SJCRH30 (cell line): ENCODE measurements around the gene NAGA. TPM values are rescaled to one million over a fixed set of nuclear protein-coding genes. Genes with fewer than 3 reads are reported as not detected.
A peak's percentile ranks its signal among the peaks of the same experiment; 100 is the strongest.
"Not testable (repeated sequence)": the region's sequence is repeated elsewhere in the genome, so short reads cannot be mapped to it uniquely, and the experiment has no call there.

ENCODE experiments used
- DNase-seq, 2 experiments: peaks; one replicate each; pipeline ENCODE4 v3.0.0-alpha.2; 2015 to 2020
- H3K27ac ChIP-seq: fragments of 250-450 bp; sonication (Bioruptor Pico); 2 replicates; pipeline ENCODE4 v1.5.1; 2020; ENCODE audit warnings: mild to moderate bottlenecking, moderate library complexity
- H3K27me3 ChIP-seq: fragments of 250-450 bp; sonication (Bioruptor Pico); 2 replicates; pipeline ENCODE4 v1.5.1; 2020; ENCODE audit warnings: mild to moderate bottlenecking, moderate library complexity
- H3K36me3 ChIP-seq: fragments of 250-450 bp; sonication (Bioruptor Pico); 2 replicates; pipeline ENCODE4 v1.5.1; 2020; ENCODE audit warnings: mild to moderate bottlenecking, moderate library complexity
- H3K4me1 ChIP-seq: fragments of 250-450 bp; sonication (Bioruptor Pico); 2 replicates; pipeline ENCODE4 v1.5.1; 2020; ENCODE audit warnings: mild to moderate bottlenecking, moderate library complexity
- H3K4me3 ChIP-seq: fragments of 250-450 bp; sonication (Bioruptor Pico); 2 replicates; pipeline ENCODE4 v1.5.1; 2020; ENCODE audit warnings: mild to moderate bottlenecking, moderate library complexity
- H3K9me3 ChIP-seq: fragments of 250-450 bp; sonication (Bioruptor Pico); replicated peaks from 2 replicates; pipeline ENCODE4 v1.5.1; 2020; ENCODE audit warnings: mild to moderate bottlenecking, moderate library complexity
- total RNA-seq: library from RNA; depleted of rRNA; stranded (reverse); fragments of >200 nt; shearing (Covaris generic); gene quantifications from 2 replicates; pipeline ENCODE4 v1.2.3, GENCODE V29; 2014; rRNA removed

Gene NAGA
- 13.0 and 14.4 TPM in 2 replicates for total RNA-seq

DNA sequence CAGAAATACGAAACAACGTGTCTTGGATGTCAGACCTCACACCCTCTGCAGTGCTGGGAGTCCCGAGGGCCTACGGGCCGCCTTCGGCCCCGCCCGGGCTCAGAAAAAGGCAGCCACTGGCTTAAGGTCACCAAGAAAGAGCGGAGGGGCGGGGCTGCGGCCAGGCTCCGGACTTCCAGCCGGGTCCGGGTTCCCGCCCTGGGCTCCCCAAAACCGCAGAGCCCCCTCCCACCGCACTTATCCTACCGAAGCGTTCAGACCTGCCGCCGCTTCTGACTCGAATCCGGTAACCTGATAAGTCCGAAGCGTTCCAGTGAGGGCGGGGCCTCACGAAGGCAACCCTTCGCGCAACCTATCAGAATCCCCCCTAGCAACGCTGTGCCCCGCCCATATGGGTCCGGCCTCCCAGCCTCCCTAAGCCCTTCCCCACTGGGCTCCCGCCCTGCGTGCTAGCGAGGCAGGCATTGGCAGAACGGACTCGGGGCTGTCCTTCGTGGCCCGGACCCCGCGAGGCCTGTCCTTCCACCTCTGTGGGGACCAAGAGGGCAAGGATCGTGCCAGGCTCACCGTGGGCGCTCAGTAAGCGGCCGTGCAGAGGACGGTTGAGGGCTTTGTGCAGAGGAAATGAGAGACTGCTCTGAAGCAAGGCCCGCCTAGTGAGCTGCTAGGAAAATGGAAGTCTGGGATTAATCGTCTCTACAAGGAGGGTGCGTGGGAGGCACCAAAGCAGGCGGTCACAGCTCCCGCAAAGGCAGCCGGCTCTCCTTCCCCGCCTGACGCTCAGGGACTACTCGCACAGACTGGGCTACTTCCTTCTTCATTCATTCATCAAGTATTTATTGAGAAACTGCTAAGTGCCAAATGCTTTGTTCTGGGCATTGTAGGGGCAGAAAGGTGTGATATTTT, at the start of gene NAGA:
Gene NAGA (minus strand): TSS at position 296 of the 906 bp plus-strand sequence. CDS start 515 bp downstream, outside the sequence.
- DNase-seq = peak; percentile 96 to 97
- Histone ChIP-seq H3K9me3 (no peaks in the 10 kb centered on the region), H3K4me3 (peak within 1 kb of the TSS; percentile 60), H3K27ac (peak within 1 kb of the TSS; percentile 49), H3K4me1 (no peaks in the 10 kb centered on the region), H3K36me3 (no peaks in the 10 kb centered on the region), H3K27me3 (no peaks in the 10 kb centered on the region)

DNA sequence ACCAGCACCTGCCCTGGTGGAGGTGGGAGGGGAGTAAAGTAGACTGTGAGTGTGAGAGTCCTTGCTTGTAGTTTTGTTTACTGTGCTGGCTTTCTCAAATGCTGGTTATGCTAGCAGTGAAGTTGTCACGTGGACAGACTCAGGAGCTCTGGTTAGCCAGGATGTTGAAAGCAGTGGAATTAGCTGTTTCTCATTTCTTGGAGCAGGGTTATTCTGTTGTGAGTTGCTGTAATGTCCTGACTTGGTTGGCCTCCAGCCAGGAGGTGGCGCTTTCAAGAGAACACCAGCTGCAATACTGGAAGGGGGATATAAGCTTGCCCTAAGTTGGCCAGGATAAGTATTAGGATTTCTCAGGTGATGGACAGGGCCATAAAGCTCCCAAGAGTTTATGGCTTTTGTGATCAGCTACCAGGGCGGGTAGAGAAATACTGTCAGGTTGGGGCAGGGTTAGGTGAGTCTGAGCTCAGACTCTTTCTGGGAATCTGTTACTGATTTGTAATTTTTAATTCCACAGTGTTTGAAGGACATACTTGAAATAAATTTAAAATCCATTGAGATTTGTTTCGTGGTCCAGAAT, 46.3 kb upstream of the NAGA start:
- Histone ChIP-seq H3K27me3 (no peaks in the 10 kb centered on the region), H3K36me3 (no peaks in the 10 kb centered on the region), H3K27ac (no peak overlapping the region), H3K4me3 (no peak overlapping the region), H3K4me1 (no peaks in the 10 kb centered on the region), H3K9me3 (no peaks in the 10 kb centered on the region)
- DNase-seq = peak in 1 of 2 experiments; percentile 49

DNA sequence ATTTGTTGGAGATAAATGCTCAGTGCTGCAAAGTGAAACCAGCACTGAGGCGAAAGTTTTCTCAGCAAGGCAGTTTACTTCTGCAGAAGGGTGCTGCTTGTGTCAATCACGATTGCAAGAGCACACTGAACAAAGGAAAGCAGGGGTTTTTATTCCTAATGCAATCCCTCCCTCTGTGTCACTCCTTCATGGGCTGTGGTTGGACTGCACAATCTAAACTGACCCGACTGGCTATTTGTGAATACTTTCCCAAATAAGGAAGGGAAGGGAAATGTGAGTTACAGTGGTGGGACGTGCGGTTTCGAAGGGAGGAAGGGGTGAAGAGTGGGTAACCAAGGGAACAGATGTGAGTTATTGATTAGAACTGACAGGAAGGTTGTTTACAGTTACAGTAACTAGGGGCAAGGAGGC, 44.8 kb upstream of the NAGA start:
- H3K27ac ChIP-seq, H3K36me3 ChIP-seq, H3K27me3 ChIP-seq, H3K4me1 ChIP-seq, DNase-seq, H3K9me3 ChIP-seq, H3K4me3 ChIP-seq: not testable (repeated sequence)

DNA sequence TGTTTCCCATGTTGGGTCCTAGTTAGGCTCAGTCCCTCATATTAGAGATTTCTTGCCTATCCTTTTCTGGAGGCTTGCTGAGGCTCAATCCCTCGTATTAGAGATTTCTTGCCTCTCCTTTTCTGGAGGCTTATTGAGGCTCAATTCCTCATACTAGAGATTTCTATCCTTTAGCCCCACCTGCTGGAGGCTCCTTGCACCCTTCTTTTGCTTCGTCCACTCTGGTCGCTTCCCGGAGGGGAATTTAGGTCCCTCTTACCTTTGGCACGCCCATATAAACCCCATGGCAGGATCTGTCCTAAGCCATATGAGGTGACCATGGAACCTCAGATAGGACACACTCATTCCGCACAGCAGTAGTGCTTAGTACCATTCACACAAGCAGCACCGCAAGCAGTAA, 44.1 kb upstream of the NAGA start:
- H3K4me3 ChIP-seq = no peak overlapping the region
- H3K36me3 ChIP-seq = no peaks in the 10 kb centered on the region
- peak in 1 of 2 experiments; percentile 61 for DNase-seq

DNA sequence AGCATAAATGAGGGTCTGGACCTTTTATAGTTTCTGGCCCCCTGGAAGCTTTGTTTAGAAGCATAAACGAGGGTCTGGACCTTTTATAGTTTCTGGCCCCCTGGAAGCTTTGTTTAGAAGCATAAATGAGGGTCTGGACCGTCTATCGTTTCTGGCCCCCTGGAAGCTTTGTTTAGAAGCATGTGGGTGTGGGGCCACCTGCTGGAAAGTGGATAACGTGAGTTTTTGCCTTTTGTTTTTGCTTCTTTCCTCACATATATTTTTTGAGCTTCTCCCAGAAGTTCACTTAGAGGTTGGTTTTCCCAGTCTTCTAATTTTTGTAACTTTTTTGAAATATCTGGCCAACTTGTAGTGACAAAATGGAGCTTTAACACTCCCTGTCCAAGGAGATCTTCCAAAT, 42.2 kb upstream of the NAGA start:
- H3K4me1 ChIP-seq, H3K27ac ChIP-seq, H3K27me3 ChIP-seq, H3K9me3 ChIP-seq, H3K4me3 ChIP-seq, H3K36me3 ChIP-seq: not testable (repeated sequence)
- peak in 1 of 2 experiments; percentile 42 for DNase-seq

More for the DNA sequence above, 44.1 kb upstream of the NAGA start:
- Histone ChIP-seq H3K27ac (no peak overlapping the region), H3K27me3 (no peaks in the 10 kb centered on the region), H3K4me1 (no peaks in the 10 kb centered on the region), H3K9me3 (no peaks in the 10 kb centered on the region)

DNA sequence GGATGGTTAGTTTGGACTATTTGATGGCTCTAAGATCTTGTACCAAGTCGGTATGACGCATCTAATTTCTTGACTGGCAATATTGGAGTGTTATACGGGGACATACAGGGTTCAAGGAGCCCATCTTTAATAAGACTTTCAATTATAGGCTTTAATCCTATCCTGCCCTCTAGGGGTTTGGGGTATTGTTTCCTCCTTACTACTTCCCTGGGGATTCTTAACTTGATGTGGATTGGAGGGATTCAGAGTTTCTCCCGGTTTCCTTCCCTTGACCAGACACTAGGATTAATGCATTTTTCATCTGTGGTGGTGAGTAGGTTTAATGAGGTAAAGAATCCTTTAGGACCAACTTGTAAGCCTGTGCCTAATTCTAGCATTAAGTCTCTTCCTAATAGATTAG, 41.2 kb upstream of the NAGA start:
- no peaks in the 10 kb centered on the region for H3K27me3 ChIP-seq
- H3K4me1 ChIP-seq = no peaks in the 10 kb centered on the region
- no peaks in the 10 kb centered on the region for H3K9me3 ChIP-seq
- H3K27ac ChIP-seq = no peak overlapping the region
- H3K4me3 ChIP-seq = no peak overlapping the region
- no peak for DNase-seq
- H3K36me3 ChIP-seq = no peaks in the 10 kb centered on the region

DNA sequence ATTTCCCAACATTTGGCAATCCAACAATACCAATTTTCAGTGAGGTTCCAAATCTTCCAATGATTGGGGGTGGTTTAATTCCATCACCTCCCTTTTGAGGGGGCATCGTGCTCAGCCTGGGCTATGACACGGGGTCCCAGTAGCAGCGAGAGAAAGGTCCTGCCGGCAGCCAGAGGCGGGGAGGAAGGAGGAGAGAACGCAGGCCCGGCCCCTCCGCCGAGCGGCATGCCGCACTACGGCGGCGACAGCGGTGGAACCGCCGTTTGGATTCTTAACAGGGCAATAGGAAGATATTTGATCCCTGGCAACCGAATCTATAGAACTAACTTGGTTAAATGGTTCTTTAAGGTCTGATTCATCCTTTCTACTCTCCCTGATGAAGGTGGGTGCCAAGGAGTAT, 38.2 kb upstream of the NAGA start:
- no peaks in the 10 kb centered on the region for H3K27me3 ChIP-seq
- no peak overlapping the region for H3K4me3 ChIP-seq
- no peak overlapping the region for H3K27ac ChIP-seq
- DNase-seq = no peak
- H3K9me3 ChIP-seq = peaks cover 4% of the 10 kb centered on the region; the same call in 1 of the 2 replicates
- no peaks in the 10 kb centered on the region for H3K4me1 ChIP-seq
- H3K36me3 ChIP-seq = no peaks in the 10 kb centered on the region

DNA sequence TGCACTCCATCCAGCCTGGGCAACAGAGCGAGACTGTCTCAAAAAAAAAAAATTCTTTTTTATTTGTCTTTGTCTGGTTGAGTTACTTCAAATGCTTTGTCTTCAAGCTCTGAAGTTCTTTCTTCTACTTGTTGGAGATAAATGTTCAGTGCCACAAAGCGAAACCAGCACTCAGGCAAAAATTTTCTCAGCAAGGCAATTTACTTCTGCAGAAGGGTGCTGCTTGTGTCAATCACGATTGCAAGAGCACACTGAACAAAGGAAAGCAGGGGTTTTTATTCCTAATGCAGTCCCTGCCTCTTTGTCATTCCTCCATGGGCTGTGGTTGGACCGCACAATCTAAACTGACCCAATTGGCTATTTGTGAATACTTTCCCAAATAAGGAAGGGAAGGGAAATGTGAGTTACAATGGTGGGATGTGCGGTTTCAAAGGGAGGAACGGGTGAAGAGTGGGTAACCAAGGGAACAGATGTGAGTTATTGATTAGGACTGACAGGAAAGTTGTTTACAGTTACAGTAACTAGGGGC, 33.8 kb upstream of the NAGA start:
- not testable (repeated sequence) for H3K4me1 ChIP-seq, H3K36me3 ChIP-seq, H3K27me3 ChIP-seq, H3K27ac ChIP-seq, DNase-seq, H3K4me3 ChIP-seq
- H3K9me3 ChIP-seq = peaks cover 13% of the 10 kb centered on the region; the same call in 1 of the 2 replicates

DNA sequence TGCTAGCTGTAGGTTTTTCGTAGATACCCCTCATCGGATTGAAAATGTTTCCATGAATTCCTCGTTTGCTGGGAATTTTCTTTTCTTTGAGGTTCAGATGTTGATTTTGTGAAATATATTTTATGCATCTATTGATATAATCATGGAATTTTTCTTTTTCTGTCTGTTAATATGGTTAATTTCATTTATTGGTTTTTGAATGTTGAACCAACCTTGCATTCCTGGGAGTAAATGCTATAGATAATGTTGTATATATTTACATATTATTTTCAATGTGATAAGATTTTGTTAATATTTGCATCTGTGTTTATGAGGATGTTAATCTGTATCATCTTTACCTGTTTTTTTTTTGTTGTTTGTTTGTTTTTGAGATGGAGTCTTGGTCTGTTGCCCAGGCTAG, 30.6 kb upstream of the NAGA start:
- DNase-seq = no peak
- Histone ChIP-seq H3K36me3 (no peaks in the 10 kb centered on the region), H3K9me3 (peaks cover 13% of the 10 kb centered on the region; the same call in 1 of the 2 replicates), H3K4me1 (no peaks in the 10 kb centered on the region), H3K27ac (no peak overlapping the region), H3K27me3 (no peaks in the 10 kb centered on the region), H3K4me3 (no peak overlapping the region)

DNA sequence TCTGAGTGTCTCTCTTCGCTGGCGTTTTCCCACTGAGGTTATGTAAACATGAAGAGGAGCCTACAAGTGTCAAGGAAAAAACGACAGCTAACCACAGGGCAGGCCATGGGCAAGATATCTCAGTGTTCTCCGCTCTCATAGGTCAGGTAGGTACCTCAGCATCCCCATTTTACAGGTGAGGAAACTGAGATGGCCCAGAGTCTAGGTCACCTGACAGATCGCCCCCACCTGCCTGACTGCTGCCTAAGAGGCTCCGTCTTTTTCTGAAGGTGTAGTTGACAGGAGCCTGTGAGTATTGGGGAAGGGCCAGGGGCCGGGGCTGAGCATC, 20.8 kb upstream of the NAGA start:
- H3K4me1 ChIP-seq = no peaks in the 10 kb centered on the region
- no peak for DNase-seq
- peaks cover 12% of the 10 kb centered on the region for H3K36me3 ChIP-seq
- no peaks in the 10 kb centered on the region for H3K9me3 ChIP-seq
- H3K27ac ChIP-seq = peak overlapping the region; percentile 35; the same call in 1 of the 2 replicates
- peak overlapping the region; percentile 83 for H3K4me3 ChIP-seq
- H3K27me3 ChIP-seq = no peaks in the 10 kb centered on the region

DNA sequence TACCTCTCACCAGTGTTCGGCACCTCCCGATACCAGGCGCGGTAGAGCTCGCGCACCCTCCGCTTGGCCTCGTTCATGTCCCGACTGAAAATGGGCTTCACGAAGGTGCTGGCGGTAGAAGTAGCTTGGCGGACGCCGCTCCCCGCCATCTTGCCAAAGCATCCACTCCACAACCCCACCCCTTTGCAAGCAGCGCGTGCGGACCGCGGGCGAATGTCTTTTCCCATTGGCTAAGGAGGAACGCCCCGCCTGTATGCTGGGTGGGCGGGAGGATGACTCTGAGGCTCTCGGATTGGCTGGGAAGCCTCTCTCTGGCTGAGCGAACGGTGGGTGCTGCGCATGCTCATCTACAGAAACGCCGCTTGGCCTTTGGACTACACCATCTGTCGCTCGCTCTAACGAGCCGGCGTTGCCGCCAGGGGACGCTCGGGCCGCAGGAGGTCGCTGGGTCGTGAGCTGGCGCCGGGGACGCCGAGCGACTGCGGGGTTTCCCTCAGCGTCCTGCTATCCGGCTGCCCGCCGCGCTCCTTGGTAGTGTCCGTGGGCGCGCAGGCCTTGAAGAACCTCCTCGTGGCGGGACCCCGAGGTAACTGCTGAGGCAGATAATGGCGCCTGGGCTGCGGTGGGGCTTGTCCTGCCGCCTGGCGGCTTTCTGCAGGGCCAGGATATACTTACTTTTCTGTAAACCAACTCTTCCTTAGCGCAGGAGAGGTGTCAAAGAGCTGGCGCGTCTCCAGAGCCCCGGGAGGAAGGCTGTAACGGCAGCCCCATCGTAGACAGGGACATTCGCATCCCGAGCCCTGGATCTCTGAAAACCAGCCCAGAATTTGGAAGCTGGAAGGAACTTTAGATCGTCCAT, 20.2 kb upstream of the NAGA start, which contains the start of gene NDUFA6:
Gene NDUFA6 (minus strand): TSS at position 177 of the 859 bp plus-strand sequence. CDS start 28 bp downstream, at position 149.
- Histone ChIP-seq H3K4me1 (no peaks in the 10 kb centered on the region), H3K27ac (peak within 1 kb of the TSS; percentile 93), H3K27me3 (no peaks in the 10 kb centered on the region), H3K36me3 (peaks cover 18% of the 10 kb centered on the region), H3K9me3 (no peaks in the 10 kb centered on the region), H3K4me3 (peak within 1 kb of the TSS; percentile 83)
- DNase-seq = peak; percentile 98 to 99

DNA sequence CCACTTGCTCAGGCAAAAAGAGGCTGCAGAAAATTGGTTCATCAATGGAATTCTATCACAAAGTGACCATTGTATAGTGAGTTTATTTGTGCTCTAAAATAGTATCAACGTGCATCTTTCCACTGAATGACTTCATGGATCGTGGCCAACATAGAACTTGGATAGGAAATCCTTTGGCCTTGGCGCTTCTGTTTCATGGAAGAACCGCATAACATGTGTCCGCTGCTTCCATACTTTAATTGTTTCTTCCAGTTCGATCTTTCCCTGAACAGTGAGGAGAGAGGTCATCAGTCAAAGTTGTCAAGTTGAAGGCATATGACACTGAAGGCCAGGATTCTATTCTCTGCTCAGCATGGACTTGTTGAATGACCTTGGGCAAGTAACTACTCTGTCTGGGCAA, 15.4 kb upstream of the NAGA start:
- peaks cover 36% of the 10 kb centered on the region for H3K36me3 ChIP-seq
- no peaks in the 10 kb centered on the region for H3K27me3 ChIP-seq
- no peak overlapping the region for H3K4me3 ChIP-seq
- DNase-seq = no peak
- no peaks in the 10 kb centered on the region for H3K9me3 ChIP-seq
- no peak overlapping the region for H3K27ac ChIP-seq
- H3K4me1 ChIP-seq = no peaks in the 10 kb centered on the region

DNA sequence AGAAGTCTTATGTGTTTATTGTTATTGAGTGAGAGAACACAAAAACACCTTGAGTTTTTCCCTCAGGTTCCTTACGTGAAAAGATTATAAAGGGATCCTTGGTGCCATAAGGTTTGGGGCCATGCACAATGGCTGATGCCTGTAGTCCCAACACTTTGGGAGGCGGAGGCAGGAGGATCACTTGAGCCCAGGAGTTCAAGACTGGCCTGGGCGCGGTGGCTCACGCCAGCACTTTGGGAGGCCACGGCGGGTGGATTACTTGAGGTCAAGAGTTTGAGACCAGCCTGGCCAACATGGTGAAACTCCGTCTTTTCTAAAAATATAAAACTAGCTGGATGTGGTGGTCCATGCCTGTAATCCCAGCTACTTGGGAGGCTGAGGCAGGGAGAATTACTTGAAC, 14.3 kb upstream of the NAGA start:
- Histone ChIP-seq H3K27ac (no peak overlapping the region), H3K4me3 (no peak overlapping the region), H3K27me3 (no peaks in the 10 kb centered on the region), H3K9me3 (no peaks in the 10 kb centered on the region), H3K4me1 (no peaks in the 10 kb centered on the region), H3K36me3 (peaks cover 36% of the 10 kb centered on the region)
- DNase-seq = no peak

DNA sequence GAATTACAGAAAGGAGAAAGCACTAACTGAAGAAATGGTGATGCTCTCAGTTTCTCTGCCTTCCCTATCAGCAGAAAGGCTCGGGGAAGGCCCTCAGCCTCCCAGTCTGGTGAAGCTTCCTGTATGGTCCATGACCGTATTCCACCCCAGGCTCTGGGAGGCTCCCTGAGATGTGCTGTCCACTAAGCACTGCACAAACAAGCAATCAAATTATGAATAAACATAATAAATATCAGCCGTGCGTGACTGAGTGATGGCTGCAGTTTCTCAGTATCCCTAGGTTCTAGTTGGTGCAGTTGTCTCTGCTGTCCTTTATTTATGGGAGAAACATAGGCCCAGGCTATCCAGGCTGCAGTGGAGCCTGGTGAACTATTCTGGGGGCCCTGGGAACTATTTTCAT, 12.5 kb upstream of the NAGA start:
- Histone ChIP-seq H3K36me3 (peaks cover 33% of the 10 kb centered on the region), H3K4me3 (no peak overlapping the region), H3K9me3 (no peaks in the 10 kb centered on the region), H3K27me3 (no peaks in the 10 kb centered on the region), H3K27ac (no peak overlapping the region), H3K4me1 (peaks cover 4% of the 10 kb centered on the region; the same call in 1 of the 2 replicates)
- DNase-seq = no peak
